ENCODE data around the gene ENG. TPM values are rescaled to one million over a fixed set of nuclear protein-coding genes. Genes with fewer than 3 reads are reported as not detected.
"Not testable (repeated sequence)": the region's sequence is repeated elsewhere in the genome, so short reads cannot be mapped to it uniquely, and the experiment has no call there.

The ENG gene
- total RNA-seq, 1 experiment from 2014 or later, result 2.1 TPM

DNA sequence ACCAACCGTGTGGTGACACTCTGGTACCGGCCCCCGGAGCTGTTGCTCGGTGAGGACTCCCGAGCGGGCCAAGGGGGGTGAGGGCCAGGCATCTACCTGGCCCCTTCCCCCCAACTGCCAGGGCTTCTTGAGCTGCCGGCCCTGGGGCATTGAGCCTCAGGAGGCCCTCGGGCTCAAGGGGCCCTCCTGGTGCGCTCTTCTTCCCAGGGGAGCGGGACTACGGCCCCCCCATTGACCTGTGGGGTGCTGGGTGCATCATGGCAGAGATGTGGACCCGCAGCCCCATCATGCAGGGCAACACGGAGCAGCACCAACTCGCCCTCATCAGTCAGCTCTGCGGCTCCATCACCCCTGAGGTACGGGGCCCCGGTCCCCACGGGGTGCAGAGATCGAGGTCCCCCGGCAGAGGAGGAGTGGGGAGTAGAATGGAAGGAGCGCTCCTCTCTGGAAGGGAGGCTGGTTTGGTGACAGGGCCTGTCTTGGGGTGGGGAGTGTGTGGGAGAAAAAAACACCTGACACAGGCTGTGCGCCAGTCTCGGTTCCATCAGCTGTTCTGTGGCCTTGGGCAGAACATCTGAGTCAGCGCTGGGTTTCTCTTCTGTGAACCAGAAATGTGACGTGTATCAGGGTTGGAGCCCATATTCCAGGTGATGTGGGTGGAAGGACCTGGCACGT lies 66.0 kb downstream of the ENG start:
- in situ Hi-C loops (cut with HindIII; ENCODE audit: low pct_unique_long_range_greater_than_20kb, low sequenced_read_pairs), result no loop called here
- no peak for DNase-seq (ENCODE audit: low read depth)

DNA sequence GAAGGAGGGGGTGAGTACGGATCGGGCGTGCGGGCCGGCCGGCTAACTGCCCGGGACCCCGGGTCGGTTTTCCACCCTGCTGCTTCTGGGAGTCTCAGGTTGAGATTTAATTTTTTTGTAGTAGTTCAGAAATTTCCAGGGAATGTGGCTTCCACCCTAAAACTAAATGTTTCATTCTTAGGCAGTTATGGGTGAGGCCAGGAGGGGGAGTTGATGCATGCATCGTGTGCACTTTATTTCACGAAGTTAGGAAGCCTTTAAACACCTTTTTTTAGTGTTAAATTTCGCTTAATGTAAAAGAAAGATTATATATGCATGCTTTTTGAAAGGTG lies 67.7 kb downstream of the ENG start:
- in situ Hi-C loops (cut with HindIII; ENCODE audit: low pct_unique_long_range_greater_than_20kb, low sequenced_read_pairs), result no loop called here
- DNase-seq (ENCODE audit: low read depth), result no peak

DNA sequence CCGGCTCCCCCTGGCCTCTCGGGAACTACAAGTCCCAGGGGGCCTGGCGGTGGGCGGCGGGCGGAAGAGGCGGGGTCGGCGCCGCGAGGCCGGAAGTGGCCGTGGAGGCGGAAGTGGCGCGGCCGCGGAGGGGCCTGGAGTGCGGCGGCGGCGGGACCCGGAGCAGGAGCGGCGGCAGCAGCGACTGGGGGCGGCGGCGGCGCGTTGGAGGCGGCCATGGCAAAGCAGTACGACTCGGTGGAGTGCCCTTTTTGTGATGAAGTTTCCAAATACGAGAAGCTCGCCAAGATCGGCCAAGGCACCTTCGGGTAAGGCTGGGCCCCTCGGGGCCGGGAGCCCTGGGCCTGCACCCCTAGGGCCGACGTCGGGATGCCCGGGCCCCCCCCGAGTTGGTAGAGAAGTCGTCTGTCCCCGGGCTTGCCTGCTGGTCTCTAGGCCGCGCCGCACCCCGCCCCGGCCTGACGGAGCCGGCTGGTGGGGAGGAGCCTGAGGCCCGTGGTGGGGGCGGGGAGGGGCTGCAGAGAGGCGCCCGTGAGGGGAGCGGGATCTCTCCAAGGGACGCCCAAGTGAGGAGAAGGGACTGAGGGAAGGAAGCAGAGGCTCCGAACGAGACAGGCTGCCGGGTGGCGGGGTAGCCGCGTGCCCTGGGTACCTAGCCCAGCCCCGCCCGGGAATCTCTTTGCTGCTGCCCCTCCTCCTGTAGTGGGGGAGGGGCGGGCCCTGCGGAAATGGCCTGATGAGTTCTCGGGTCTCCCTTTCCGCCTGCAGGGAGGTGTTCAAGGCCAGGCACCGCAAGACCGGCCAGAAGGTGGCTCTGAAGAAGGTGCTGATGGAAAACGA lies 68.3 kb downstream of the ENG start, which contains the start of gene CDK9:
Gene CDK9, plus strand, starts transcription at position 102 of the 840 bp plus-strand sequence. Its CDS starts 115 bp downstream, at position 217.
- in situ Hi-C loops (cut with HindIII; ENCODE audit: low pct_unique_long_range_greater_than_20kb, low sequenced_read_pairs), result no loop called here
- DNase-seq (ENCODE audit: low read depth), result peak; percentile 88

DNA sequence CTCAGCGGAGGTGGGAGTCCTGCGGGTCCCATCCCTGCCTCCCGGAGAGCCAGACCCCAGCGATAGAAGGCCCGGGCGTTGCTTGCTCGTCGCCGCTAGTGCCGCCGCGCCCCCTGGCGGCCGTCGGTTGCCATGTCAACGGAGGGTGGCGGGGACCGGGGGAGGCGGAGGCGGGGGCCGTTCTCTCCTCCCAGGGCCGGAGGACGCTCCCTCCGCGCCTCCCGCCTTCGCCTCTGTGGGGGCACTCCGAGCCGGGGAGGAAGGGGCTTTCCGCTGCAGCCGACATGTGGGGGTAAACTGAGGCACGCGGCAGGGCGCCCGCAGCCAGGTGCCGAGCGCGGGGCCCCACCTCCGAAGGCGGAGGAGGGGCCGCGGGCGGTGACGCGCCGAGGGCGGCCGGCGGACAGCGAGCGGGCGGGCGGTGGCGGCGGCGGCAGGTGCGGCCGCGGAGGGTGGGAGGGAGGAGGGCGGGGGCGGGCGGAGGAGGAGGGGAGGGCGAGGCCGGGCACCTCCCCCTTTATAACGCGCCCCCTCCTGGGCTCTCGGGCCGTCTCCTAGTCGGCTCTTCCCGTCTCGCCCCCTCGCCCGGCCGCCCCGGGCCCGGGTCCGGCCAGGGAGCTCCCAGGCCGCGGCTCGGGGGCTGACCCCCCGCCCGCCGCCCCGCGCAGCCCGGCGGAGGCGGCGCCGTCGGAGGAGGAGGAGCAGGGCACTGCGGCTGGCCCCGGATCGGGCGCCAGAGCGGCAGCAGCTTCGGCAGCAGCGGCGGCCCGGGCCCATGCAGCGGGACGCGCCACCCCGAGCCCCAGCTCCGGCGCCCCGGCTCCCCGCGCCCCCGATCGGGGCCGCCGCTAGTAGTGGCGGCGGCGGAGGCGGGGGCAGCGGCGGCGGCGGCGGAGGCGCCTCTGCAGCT lies 69.2 kb downstream of the ENG start:
- in situ Hi-C loops (cut with HindIII; ENCODE audit: low pct_unique_long_range_greater_than_20kb, low sequenced_read_pairs), result no loop called here
- DNase-seq (ENCODE audit: low read depth), result peak; percentile 81

DNA sequence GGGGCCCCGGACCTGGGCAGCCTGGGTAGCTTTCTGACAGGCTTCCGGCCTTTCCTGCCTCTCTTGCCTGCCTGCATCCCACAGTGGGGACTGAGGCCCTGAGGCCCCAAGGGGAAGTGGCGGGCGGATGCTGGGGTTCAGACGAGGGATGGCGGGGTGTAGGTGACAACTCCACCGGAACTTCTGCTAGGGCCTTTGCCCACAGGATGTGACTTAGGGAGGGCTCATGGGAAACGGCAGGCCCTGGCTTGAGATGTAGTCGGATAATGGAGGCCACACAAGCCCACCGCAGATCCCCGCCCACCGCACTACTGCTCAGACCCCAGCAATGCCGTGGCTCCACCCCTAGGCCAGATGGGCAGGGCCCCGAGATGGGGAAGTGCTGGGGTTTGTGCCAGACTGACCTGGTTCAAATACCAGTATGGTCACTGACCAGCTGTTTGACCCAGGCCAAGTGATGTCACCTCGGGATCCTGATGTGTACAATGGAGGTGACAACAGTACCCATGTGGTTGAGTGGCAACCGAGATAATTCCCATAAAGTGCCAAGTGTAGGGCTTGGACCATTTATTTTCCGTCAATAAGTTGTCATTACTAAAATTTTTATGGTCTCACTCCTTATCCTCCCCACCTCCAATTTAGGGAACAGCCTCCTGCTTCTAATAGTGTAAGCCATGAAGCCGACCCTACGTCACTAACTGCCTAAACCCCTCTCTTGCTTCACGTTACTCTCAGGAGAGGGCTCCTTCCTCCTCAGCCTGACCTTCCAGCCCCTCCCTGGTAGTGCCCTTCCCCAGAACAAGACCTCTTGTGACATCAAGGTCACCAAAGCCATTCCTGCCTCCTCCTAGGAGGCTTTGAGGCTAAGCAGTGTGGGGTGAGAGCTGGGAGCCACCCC lies 71.1 kb downstream of the ENG start:
- in situ Hi-C loops (cut with HindIII; ENCODE audit: low pct_unique_long_range_greater_than_20kb, low sequenced_read_pairs), result no loop called here
- no peak for DNase-seq (ENCODE audit: low read depth)

DNA sequence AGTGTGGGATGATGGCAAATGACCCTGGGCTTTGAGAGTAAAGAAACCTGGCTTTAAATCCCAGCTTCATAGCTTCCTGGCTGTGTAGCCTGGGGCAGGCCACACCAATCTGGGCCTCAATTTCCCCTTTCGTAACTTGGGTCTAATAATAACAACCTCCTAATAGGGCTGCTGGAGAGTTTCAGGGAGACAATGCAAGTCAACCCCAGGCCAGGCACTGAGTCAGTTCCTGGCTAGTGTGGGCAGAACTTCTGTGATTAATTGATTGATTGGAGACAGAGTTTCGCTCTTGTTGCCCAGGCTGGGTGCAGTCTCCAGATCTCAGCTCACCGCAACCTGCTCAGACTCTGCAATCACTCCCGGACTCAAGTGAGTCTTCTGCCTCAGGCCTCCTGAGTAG lies 72.7 kb downstream of the ENG start:
- in situ Hi-C loops (cut with HindIII; ENCODE audit: low pct_unique_long_range_greater_than_20kb, low sequenced_read_pairs), result no loop called here
- no peak for DNase-seq (ENCODE audit: low read depth)

DNA sequence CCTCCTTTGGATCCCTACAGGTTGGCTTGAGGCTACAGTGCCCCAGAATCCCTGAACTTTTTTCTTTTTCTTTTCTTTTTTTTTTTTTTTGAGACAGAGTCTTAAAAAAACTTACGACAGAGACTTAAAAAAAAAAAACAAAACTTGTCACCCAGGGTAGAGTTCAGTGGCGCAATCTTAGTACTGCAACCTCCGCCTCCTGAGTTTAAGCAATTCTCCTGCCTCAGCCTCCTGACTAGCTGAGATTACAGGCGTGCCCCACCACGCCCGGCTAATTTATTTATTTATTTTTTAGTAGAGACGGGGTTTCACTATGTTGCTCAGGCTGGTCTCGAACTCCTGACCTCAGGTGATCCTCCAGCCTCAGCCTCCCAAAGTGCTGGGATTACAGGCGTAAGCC lies 73.5 kb downstream of the ENG start:
- in situ Hi-C loops (cut with HindIII; ENCODE audit: low pct_unique_long_range_greater_than_20kb, low sequenced_read_pairs), result not testable (repeated sequence)

DNA sequence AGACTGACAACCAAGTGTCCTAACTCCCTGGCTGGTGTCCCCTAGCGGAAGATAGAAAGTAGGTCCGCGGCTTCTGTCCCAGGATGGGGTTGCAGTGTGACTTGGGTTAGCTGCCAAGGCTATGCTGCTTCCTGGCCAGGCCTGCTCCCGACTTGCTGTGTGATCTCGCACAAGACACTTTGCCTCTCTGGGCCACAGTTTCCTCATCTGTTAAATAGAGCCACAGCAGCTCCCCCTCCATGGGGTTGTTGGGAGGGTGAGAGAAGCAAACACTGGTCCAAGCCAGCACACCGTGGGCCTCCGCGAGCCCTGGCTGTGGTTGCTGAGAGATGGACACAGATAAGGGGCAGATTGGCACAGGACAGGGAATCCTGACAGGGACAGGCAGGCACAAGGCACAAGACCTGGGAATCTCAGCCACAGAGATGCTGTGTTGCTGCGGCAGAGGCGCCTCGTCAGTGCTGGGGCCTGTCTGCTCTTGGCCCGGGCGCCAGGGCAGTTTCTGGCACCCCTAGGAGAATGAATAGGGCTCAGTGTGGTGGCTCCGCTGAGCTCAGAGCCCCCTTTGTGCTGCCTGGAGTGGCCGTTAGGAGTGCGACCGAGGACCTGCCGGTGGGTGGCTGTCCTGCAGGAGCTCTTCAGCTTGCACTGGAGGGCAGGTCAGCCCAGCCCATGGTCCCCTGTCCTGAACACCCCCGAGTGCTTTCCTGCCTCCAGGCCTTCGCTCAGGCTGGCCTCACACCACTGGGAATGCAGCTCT lies 74.2 kb downstream of the ENG start:
- DNase-seq (ENCODE audit: low read depth), result no peak
- in situ Hi-C loops (cut with HindIII; ENCODE audit: low pct_unique_long_range_greater_than_20kb, low sequenced_read_pairs), result no loop called here

More for the DNA sequence above, 73.5 kb downstream of the ENG start:
- not testable (repeated sequence) for DNase-seq (ENCODE audit: low read depth)

DNA sequence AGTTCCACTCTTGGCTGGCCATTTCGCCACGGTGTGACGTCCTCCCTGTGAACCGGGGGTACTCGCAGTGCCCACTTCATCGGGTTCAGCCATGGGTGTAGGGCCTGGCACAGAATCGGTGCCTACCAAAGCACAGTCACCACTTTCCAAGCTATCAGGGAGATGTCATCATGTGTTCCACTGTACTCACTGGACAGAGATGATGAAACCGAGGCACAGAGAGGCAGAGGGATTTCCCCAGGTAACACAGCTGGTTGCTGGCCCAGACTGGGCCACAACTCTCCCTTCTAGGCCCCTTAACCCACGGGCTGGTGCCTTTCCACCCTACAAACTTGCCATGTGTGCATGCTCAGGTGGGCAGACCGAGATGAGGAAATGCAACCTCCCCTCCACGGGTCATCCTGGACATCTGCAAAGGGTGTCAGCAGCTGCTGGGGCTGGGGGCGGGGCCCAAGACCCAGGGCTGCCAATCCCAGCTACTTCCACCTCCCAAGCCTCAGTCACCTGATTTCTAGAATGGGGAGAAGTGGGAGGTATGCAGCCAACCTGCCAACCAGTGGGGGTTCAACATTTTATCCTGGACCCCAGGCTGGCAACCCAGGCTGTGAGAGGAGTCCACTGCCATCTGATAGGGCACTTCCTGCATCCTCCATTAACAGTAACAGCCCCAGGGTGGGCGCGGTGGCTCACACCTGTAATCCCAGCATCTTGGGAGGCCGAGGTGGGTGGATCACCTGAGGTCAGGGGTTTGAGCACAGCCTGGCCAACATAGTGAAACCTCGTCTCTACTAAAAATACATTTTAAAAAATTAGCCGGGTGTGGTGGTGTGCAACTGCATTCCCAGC lies 75.1 kb downstream of the ENG start:
- no peak for DNase-seq (ENCODE audit: low read depth)
- in situ Hi-C loops (cut with HindIII; ENCODE audit: low pct_unique_long_range_greater_than_20kb, low sequenced_read_pairs), result no loop called here

DNA sequence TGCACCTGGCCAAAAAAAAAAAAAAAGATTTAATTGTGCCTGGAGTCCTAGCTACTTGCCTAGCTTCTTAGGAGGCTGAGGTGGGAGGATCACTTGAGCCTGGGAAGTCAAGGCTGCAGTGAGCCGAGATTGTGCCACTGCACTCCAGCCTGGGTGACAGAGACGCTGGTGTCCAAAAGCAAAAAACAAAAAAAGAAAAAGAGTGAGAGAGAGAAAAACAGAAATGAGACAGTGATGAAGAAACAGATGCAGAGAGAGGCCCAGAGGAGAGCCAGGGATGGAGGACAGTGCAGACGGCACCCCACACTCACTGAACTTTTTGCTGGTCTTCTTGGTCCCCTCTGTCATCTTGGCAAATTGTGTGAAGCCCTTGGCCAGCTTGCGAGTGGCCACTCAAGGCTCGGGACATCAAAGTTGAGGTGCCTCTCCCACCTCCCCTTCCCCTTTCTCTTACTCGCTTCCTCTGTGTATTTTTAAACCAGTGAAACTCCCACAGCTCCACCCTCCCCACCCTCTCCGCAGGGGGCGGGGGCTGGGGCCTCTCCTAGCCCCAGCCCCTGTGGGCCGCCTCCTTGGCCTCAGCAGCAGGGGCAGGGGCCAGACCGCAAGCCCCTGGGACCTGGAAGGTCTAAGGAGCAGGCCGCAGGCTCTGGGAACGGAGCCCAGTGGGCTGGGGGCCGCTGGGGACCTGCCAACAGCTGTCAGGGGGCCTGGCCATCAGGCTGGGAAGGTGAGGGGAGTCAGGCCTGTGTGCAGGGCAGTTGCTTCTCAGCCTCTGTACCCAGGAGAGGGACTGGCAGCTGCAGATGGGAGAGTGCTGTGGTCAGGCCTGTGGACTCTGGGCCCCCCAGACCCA lies 76.0 kb downstream of the ENG start, which contains the start of gene SH2D3C:
Gene SH2D3C, minus strand, starts transcription at position 387 of the 856 bp plus-strand sequence. Its CDS starts 39 bp downstream, at position 348.
- DNase-seq (ENCODE audit: low read depth), result no peak
- in situ Hi-C loops (cut with HindIII; ENCODE audit: low pct_unique_long_range_greater_than_20kb, low sequenced_read_pairs), result no loop called here

DNA sequence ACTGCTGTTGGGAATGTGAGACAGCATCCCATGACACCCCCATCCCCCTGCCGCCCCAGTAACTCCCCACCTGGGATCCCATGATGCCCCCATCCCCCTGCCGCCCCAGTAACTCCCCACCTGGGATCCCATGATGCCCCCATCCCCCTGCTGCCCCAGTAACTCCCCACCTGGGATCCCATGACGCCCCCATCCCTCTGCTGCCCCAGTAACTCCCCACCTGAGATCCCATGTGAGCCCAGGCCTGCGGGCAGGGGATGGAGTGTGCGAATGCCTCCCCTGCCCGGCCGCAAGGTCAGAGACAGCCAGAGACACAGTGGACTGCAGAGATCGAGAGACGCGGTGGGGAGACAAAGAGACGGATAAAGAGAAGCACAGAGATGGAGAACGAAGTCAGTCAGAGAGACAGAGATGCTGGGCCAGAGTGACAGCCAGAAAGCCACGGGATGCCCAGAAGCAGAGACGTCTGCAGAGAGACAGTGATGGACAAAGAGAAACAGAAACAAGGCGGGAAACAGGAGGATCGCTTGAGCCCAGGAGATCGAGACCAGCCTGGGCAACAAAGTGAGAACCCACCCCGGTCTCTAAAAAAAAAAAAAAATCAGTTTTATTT lies 77.0 kb downstream of the ENG start:
- no peak for DNase-seq (ENCODE audit: low read depth)
- in situ Hi-C loops (cut with HindIII; ENCODE audit: low pct_unique_long_range_greater_than_20kb, low sequenced_read_pairs), result no loop called here

DNA sequence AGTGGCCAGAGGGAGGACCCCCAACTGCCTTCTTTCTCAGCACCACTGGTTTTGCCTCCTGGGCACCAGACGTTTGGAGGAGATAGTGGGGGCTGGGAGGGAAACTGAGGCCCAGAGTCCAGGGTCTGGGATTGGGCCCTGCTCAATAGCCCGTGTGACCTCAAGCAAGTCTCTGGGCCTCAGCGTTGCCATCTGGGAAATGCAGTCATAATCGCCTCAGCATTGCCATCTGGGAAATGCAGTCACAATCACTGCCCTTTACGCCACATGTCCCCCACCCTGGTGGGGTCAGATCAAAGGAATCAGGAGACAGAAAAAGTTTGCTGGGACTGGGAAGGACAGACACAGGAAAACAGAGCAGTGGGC lies 77.6 kb downstream of the ENG start:
- in situ Hi-C loops (cut with HindIII; ENCODE audit: low pct_unique_long_range_greater_than_20kb, low sequenced_read_pairs), result no loop called here
- no peak for DNase-seq (ENCODE audit: low read depth)

DNA sequence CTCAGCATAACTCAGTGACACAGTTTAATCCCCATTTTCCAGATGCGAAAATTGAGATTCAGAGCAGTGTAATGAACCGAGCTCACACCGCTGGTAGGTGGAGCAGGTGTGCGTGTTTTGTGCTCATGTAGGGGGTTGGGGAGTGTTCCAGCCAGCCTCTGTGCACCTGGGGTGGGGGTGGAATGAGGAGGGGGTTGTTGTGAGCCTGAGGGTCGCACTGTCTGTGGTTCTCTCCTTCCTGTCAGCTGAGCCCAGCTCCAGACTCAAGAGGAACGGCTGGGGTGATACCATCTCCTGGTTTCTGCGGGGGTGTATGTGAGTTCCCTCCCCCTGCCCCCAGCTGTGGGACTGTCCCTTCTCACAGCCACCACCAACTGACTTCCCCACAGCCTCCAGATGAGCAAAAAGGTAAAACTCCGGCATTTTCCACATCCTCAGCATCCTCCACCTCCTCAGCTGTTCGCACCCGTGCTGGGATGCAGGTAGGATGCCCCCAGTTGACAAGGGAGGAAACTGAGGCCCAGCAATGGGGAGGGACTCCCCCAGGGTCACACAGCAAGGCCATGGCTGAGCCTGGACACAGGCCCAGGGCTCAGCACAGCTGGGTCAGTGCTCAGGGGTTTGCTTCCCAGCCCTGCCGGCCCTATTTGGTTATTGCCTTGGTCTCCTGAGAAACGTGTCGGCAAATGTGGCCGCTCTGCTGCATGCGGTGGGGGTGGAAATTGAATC lies 78.1 kb downstream of the ENG start:
- DNase-seq (ENCODE audit: low read depth), result no peak
- in situ Hi-C loops (cut with HindIII; ENCODE audit: low pct_unique_long_range_greater_than_20kb, low sequenced_read_pairs), result no loop called here

DNA sequence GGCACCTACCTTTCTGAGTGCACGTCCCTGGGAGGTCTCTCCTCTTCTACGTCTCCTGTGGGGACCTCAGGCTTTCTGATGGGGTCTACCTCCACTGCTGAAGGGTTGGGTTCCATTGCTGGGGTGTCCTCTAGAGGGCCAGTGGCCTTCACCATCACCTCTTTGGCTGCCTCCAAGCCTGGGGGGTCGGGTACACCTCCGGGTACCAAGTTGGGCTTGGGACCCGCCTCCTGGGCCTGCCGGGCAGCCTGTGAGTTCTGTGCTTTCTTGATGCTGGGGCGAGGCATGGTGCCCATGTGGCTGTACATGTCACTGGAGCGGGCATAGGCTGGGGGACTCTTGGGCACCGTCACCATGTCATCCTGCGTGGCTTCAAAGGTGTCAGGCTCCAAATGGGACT lies 80.5 kb downstream of the ENG start:
- DNase-seq (ENCODE audit: low read depth), result no peak
- in situ Hi-C loops (cut with HindIII; ENCODE audit: low pct_unique_long_range_greater_than_20kb, low sequenced_read_pairs), result no loop called here

DNA sequence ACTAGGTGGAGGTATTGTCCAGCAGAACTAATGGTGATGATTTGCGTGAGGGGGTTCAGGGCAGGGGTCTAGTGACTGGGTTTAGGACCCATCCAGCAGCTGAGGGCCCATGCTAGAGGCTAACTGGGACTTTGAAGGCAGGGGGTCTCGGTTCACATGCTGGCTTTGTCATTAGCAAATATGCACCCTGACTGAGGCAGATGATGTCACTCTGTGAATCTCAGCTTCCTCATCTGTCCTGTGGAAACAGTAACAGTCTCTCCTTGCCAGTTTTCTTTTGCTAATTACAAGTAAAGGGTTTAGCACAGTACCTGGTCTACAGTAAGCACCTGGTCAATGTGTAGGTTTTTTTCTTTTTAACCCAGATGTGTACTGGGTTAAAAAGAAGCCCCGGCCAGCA lies 81.2 kb downstream of the ENG start:
- in situ Hi-C loops (cut with HindIII; ENCODE audit: low pct_unique_long_range_greater_than_20kb, low sequenced_read_pairs), result no loop called here
- no peak for DNase-seq (ENCODE audit: low read depth)
